Measurements from ENCODE around the gene MOGAT3. TPM values are rescaled to one million over a fixed set of nuclear protein-coding genes. Genes with fewer than 3 reads are reported as not detected.

The MOGAT3 gene
- polyA plus RNA-seq, 3 donors from 2014 or later, result not detected

DNA sequence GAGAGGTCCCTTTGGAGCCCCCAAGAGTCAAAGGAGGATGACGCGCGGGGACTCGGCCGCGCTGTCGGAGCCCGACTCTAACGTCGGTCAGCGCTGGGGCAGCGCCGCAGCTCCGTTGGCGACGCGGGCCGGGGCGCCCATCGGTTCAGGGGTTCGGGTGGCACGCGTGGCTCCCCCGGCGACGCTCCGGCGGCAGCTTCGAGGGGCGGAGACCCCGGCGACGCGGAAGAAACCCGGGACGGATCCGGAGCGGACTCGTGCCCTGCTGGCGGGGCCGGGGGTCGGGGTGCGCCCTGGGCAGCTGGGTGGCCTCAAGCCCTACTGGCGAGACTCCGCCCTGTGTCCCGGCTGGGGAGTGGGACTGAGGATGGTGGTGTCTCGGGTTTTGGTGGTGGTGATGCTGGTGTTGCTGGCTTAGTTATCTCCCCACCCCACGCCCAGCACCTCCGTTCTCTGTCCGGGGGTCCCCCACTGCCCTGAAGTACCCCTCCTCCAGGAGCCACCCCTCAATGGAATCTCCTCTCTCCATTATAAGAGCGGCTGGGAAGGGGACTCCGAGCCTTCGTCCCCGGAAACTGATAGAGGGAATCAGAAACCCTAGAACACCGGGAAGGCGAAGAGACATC lies 20.6 kb downstream of the MOGAT3 start, which contains the start of gene NAT16:
Gene NAT16, minus strand, starts transcription at position 164 of the 626 bp plus-strand sequence. CDS start 5,486 bp downstream, outside the sequence.
- no peak for DNase-seq
- H3K4me3 Mint-ChIP-seq, result peak within 1 kb of the TSS in 1 of 5 donors; percentile 44
- no peak within 1 kb of the TSS for H3K27ac Mint-ChIP-seq
- H3K9me3 Mint-ChIP-seq, result peaks cover 0 to 4% (median 0%) of the 10 kb centered on the region in 6 donors
- H3K4me1 Mint-ChIP-seq, result peaks cover 0 to 2% of the 10 kb centered on the region in 2 donors
- no peaks in the 10 kb centered on the region for H3K36me3 Mint-ChIP-seq
- H3K27me3 Mint-ChIP-seq (ENCODE audit: low read depth in 3 of 3), result peaks cover 14 to 49% (median 15%) of the 10 kb centered on the region in 3 donors

DNA sequence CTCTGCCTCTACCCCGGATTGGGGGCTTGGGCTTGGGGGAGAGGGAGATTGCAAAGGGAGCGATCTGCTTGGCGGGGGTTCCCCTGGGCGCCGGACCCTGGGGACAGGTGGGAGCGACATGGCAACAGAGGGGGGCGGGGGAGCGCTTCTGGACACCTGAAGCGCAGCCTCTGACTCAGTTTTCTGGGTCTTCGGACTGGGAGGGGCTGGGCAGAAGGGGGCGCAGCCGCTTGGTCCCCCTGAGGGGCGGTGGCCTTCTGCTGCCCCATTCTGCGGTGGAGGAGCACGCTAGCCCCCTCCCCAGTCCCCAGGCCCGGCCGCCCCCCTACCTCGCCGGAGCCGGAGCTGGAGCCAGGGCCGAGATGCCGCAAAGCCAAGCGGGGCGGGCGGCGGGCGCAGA lies 21.1 kb downstream of the MOGAT3 start:
- Mint-ChIP-seq H3K4me3 (no peak overlapping the region), H3K9me3 (peaks cover 0 to 3% (median 0%) of the 10 kb centered on the region in 6 donors), H3K36me3 (no peaks in the 10 kb centered on the region), H3K4me1 (peaks cover 0 to 2% of the 10 kb centered on the region in 2 donors), H3K27ac (no peak overlapping the region), H3K27me3 (ENCODE audit: low read depth in 3 of 3) (peaks cover 15 to 52% (median 18%) of the 10 kb centered on the region in 3 donors)
- no peak for DNase-seq

DNA sequence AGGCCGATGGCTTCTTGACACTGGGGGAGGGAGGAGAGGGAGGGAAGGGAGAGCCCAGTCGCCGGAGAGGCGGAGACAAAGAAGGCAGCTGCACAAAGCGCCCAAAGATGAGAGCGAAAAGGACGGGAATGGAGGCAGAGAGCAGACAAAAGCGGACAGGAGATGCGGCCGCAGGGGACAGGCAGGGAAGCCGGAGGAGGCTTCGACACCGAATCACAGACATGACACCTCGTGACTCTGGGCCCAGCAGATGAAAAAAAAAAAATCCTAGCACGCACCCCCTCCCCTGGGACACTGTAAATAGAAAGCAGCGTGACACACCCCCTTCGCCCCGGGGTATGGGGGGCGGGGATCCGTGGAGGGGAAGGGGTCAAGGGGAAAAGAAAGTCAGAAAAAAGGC lies 21.7 kb downstream of the MOGAT3 start:
- no peak overlapping the region for H3K4me3 Mint-ChIP-seq
- H3K9me3 Mint-ChIP-seq, result peaks cover 0 to 2% (median 0%) of the 10 kb centered on the region in 6 donors
- no peaks in the 10 kb centered on the region for H3K36me3 Mint-ChIP-seq
- peaks cover 3 to 7% of the 10 kb centered on the region in 2 donors for H3K4me1 Mint-ChIP-seq
- no peak for DNase-seq
- H3K27me3 Mint-ChIP-seq (ENCODE audit: low read depth in 3 of 3), result peaks cover 20 to 54% (median 24%) of the 10 kb centered on the region in 3 donors
- no peak overlapping the region for H3K27ac Mint-ChIP-seq

DNA sequence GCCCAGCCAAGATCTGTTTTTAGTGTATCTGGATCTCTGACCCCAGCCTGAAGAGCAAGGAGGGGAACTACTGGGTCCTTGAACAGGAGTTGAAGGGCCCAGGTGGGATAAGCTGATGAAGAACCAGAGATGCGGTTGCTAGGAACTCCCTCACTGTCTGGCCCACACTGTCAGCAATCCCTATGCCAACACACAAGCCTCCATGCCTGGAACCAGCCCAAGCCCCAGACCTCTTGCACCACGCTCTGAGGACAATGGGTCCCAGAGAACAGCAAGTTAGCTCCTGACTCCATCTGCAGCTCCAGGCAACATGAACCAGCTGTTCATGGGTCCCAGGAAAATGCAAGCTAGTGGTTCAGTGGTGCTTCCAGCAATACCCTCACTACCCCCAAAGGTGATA lies 23.2 kb downstream of the MOGAT3 start:
- DNase-seq, result no peak
- Mint-ChIP-seq H3K9me3 (peaks cover 0 to 2% (median 0%) of the 10 kb centered on the region in 6 donors), H3K27ac (no peak overlapping the region), H3K27me3 (ENCODE audit: low read depth in 3 of 3) (peaks cover 29 to 60% (median 36%) of the 10 kb centered on the region in 3 donors), H3K4me3 (no peak overlapping the region), H3K4me1 (peaks cover 7 to 15% of the 10 kb centered on the region in 2 donors), H3K36me3 (no peaks in the 10 kb centered on the region)

DNA sequence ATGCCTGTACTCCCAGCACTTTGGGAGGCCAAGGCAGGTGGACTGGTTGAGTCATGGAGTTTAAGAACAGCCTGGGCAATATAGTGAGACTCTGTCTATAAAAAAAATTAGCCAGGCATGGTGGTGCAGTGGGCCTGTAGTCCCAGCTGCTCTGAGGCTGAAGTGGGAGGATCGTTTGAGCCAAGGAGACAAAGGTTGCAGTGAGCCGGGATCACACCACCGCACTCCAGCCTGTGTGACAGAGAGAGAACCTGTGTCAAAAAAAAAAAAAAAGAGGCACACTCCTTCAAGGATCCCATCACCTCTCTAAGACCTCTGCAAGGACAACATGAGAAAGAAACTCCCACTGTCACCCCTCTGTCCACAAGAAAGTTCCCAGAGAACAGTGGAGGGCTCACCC lies 25.2 kb downstream of the MOGAT3 start:
- DNase-seq, result no peak
- H3K27ac Mint-ChIP-seq, result no peak overlapping the region
- peaks cover 0 to 5% (median 0%) of the 10 kb centered on the region in 6 donors for H3K9me3 Mint-ChIP-seq
- H3K4me3 Mint-ChIP-seq, result no peak overlapping the region
- peaks cover 10 to 21% of the 10 kb centered on the region in 2 donors for H3K4me1 Mint-ChIP-seq
- H3K36me3 Mint-ChIP-seq, result no peaks in the 10 kb centered on the region
- H3K27me3 Mint-ChIP-seq (ENCODE audit: low read depth in 3 of 3), result peaks cover 41 to 63% (median 42%) of the 10 kb centered on the region in 3 donors

DNA sequence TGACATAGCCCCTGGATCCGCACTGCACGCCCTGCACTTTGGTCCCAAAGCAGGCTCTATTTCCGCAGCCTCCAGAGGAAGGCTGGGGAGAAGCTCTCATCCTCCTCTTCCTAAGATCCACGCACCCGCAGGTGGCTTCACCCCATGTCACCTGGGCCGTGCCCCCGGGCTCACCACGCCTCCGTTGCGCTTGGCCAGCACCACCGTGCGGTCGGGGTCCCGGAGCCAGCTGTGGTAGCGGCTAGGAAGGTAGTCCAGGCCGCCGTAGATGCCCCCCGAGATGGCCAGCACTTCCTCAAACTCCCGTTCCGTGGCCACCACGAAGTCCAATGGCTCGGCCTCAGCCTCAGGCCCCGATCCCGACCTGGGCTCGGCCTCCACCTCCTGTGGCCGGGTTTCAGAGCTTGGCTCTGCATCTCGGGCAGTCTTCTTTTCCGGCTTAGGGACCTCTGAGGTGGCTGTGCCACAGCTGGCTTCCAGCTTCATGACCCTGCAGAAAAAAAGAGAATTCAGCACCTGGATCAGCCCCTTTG lies 26.4 kb downstream of the MOGAT3 start:
- no peaks in the 10 kb centered on the region for H3K36me3 Mint-ChIP-seq
- peak overlapping the region; percentile 44 to 76 (median 54) for H3K4me3 Mint-ChIP-seq
- no peak overlapping the region for H3K27ac Mint-ChIP-seq
- peaks cover 48 to 68% (median 53%) of the 10 kb centered on the region in 3 donors for H3K27me3 Mint-ChIP-seq (ENCODE audit: low read depth in 3 of 3)
- no peak for DNase-seq
- H3K9me3 Mint-ChIP-seq, result peaks cover 0 to 6% (median 0%) of the 10 kb centered on the region in 6 donors
- peaks cover 20 to 28% of the 10 kb centered on the region in 2 donors for H3K4me1 Mint-ChIP-seq

DNA sequence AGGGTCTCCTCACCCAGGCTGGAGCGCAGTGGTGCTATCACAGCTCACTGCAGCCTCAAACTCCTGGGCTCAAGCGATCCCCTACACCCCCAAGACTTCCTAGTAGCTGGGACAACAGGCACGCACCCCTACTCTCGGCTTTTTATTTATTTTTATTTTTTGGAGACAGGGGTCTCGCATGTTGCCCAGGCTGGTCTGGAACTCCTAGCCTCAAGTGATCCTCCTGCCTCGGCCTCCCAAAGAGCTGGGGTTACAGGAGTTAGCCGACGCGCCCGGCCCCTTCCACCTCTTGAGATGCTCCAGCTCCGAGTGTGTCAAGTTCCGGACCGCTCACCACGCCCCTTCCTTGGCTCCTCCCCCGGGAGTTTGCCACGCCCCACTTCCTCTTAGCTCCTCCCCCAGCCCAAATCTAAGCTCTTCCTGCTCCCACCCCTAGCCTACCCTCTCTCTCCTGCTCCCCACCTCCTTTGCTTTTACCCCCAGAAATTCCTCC lies 27.0 kb downstream of the MOGAT3 start:
- no peak overlapping the region for H3K27ac Mint-ChIP-seq
- peak overlapping the region; percentile 44 to 76 (median 54) for H3K4me3 Mint-ChIP-seq
- peaks cover 23 to 29% of the 10 kb centered on the region in 2 donors for H3K4me1 Mint-ChIP-seq
- peaks cover 0 to 7% (median 0%) of the 10 kb centered on the region in 6 donors for H3K9me3 Mint-ChIP-seq
- peaks cover 51 to 67% (median 56%) of the 10 kb centered on the region in 3 donors for H3K27me3 Mint-ChIP-seq (ENCODE audit: low read depth in 3 of 3)
- H3K36me3 Mint-ChIP-seq, result no peaks in the 10 kb centered on the region
- peak; percentile 60 to 64 (median 61) for DNase-seq

DNA sequence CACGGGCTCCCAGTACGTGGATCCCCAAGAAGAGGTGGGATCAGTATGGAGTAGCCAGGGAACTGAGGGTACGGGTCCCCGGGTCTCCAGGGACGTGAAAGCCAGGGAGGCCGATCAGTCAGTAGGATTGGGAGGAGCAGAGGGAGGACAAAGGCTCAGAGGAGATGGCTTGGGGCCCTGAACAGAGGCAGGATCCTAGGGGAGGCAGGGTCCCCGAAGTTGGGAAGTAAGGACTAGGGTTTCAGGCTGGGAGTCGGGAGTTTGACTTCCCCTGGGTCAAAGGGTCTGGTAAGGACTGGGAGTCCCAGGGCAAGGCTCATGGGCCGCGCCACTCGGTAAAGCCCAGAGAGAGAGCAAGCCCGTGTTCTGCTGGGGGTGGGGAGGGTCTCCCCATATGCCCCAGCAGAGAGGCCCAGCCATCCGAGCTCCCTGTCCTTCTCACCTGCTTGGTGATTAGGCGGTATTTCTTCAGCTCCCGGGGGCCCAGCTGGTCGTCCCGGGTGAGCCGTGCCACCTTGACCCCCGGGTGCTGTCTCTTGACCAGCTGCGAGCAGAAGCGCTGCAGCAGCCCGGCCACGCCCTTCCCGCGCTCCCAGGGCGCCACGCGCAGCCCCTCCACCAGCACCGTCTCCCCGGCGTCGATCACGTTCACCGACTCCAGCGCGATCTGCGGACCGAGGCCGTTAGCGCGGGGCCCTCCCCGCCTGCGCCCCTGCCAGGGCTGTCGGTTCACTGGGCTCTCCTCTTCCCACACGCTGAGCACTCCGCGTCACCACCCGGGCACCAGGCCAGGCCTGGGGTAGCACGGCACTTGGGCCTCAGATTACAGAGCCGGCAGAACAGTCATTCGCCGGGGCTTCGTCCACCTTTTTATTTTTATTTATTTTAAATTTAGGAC lies 27.7 kb downstream of the MOGAT3 start:
- no peaks in the 10 kb centered on the region for H3K36me3 Mint-ChIP-seq
- H3K4me3 Mint-ChIP-seq, result peak overlapping the region in 4 of 5 donors; percentile 25 to 64 (median 36)
- no peak for DNase-seq
- no peak overlapping the region for H3K27ac Mint-ChIP-seq
- peaks cover 56 to 68% (median 59%) of the 10 kb centered on the region in 3 donors for H3K27me3 Mint-ChIP-seq (ENCODE audit: low read depth in 3 of 3)
- peaks cover 23 to 31% of the 10 kb centered on the region in 2 donors for H3K4me1 Mint-ChIP-seq
- peaks cover 0 to 7% (median 0%) of the 10 kb centered on the region in 6 donors for H3K9me3 Mint-ChIP-seq

DNA sequence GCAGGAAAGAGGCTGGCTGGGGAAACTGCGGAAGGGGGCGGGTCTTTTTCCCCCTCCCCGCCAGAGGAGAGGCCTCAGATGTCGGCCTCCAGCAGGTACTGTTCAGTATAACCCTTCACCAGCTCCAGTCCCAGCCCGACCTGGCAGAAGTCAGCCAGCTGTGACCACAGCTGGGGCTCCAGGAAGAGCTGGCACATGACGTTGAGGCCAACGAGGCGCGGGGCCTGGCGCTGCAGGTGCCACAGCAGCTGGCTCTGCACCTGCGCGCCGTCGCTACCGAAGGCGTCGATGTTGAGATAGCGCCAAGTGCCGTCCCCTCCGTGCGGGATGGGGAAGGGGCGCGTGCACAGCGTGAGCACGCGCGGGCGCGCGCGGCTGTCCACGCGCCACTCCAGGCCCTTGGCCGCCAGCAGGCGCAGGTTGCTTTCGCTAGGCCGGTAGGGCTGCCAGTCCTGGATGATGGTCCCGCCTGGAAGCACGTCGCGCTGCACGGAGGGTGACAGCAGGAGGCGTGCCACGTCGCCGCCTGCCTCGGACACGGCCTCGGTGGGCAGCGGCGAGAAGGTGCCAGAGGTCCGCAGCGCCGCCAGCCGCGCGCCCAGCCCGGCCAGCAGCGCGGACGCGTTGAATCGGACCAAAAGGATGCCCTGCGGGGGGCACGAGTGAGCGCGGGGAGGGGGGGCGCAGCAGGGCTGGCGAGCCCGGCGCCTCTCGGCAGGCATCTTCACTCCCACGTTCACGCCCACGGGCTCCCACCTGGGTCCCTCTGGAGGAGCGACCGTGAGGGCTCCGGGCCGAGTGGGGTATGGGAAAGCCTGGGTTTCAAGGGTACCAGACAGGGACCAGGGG lies 28.6 kb downstream of the MOGAT3 start:
- Mint-ChIP-seq H3K27ac (no peak overlapping the region), H3K36me3 (no peaks in the 10 kb centered on the region), H3K4me1 (peaks cover 23 to 31% of the 10 kb centered on the region in 2 donors), H3K9me3 (peaks cover 0 to 9% (median 0%) of the 10 kb centered on the region in 6 donors), H3K4me3 (peak overlapping the region in 2 of 5 donors; percentile 25 to 64), H3K27me3 (ENCODE audit: low read depth in 3 of 3) (peaks cover 61 to 66% (median 62%) of the 10 kb centered on the region in 3 donors)
- DNase-seq, result no peak

DNA sequence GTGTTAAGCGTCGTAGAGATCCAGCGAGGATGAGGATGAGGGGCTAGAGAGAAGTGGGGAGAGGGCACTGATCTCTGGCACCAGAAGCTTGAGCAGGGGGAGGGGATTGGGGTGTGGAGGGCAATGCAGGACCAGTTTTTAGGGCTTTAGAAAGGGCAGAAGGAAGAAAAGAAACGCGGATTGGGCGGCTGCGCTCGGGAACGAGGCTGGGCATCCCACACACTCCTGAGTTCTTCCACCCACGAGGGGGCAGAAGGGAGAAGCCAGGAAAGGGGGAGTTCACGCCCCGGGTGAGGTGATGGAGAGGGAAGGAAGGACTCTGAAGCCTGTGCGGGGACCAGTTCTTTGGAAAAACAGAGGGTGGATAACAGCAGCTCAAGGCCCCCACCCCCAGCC lies 29.4 kb downstream of the MOGAT3 start:
- H3K27ac Mint-ChIP-seq, result no peak overlapping the region
- peaks cover 0 to 9% (median 0%) of the 10 kb centered on the region in 6 donors for H3K9me3 Mint-ChIP-seq

DNA sequence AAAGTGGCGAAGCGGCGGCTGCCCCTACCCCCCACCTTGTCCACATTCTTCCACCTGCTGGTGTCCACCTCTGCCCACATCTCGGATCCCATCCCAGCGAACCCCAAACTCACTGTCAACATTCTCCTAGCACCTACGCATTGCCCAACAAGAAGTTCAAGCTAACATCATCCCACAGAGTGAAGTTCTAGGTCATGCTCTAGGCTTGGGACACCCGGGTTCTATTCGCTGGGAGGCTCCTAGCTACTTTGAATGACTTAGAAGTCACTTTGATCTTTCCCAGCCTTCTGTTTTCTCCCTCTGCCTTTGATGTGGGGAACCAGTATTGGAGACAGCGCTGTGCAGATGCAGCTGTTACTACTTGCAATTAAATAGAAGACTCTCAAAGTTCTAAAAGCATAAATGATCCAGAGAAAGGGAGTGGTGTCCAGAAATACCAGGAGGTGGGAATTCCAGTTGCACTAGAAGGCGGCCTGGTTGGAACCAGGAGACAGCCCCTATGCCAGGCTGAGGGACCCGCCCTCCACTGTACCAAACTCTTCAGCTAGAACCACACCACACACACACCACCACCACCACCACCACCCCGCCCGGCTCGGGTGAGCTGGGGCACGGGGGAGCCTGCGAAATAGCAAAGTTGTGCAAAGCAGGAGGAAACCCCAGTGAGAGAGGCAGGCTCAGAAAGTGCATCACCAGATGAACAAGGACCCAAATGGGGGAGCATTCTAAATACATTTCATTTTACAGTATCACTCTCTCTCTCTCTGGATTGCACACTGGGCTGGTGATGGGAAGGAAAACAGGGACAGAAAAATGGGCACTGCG lies 30.0 kb downstream of the MOGAT3 start:
- peak overlapping the region in 2 of 5 donors; percentile 31 to 53 for H3K4me3 Mint-ChIP-seq
- H3K9me3 Mint-ChIP-seq, result peaks cover 0 to 9% (median 0%) of the 10 kb centered on the region in 6 donors
- H3K36me3 Mint-ChIP-seq, result no peaks in the 10 kb centered on the region
- peaks cover 63 to 70% (median 64%) of the 10 kb centered on the region in 3 donors for H3K27me3 Mint-ChIP-seq (ENCODE audit: low read depth in 3 of 3)
- no peak for DNase-seq
- H3K27ac Mint-ChIP-seq, result no peak overlapping the region
- peaks cover 27 to 33% of the 10 kb centered on the region in 2 donors for H3K4me1 Mint-ChIP-seq

More for the DNA sequence above, 29.4 kb downstream of the MOGAT3 start:
- no peak for DNase-seq
- Mint-ChIP-seq H3K4me3 (peak overlapping the region in 2 of 5 donors; percentile 12 to 53), H3K36me3 (no peaks in the 10 kb centered on the region), H3K4me1 (peaks cover 23 to 32% of the 10 kb centered on the region in 2 donors), H3K27me3 (ENCODE audit: low read depth in 3 of 3) (peaks cover 64 to 66% (median 65%) of the 10 kb centered on the region in 3 donors)
